Calu3 (cell line): ENCODE data around the gene SYT15B. TPM values are rescaled to one million over a fixed set of nuclear protein-coding genes. Genes with fewer than 3 reads are reported as not detected.

ENCODE experiments used
- total RNA-seq: library from RNA; stranded (reverse); gene quantifications from 2 replicates; pipeline ENCODE4 v1.2.3, GENCODE V29; 2022

The SYT15B gene
- total RNA-seq, 1 experiment from 2014 or later: 0.21 TPM

Other genes with a start within 250 kb of the SYT15B start
- gene AGAP9, start 240.0 kb downstream of the SYT15B start, total RNA-seq: 17.6 and 19.3 TPM in 2 replicates
- not detected in 2 replicates for gene NPY4R2, start 155.1 kb upstream of the SYT15B start, total RNA-seq
- gene FAM25C, start 236.2 kb upstream of the SYT15B start, total RNA-seq: not detected in 2 replicates